Astrocyte (in vitro differentiated cells and primary cell): ENCODE data around the gene METTL9. TPM values are rescaled to one million over a fixed set of nuclear protein-coding genes. Genes with fewer than 3 reads are reported as not detected.

ENCODE experiments used
- DNase-seq: peaks from one replicate; pipeline ENCODE4 v3.0.0-alpha.2; 2010; ENCODE audit warnings: low read depth
- FAIRE-seq: peaks from 2 replicates; lab custom pipeline; 2011; peaks lifted over from hg19 to GRCh38; lab: Jason Lieb, UNC
- H2AFZ ChIP-seq: 2 replicates; pipeline ENCODE4 v1.6.0; 2012; ENCODE audit warnings: low read depth, low read length, inconsistent platforms
- H3K27ac ChIP-seq: 2 replicates; pipeline ENCODE4 v1.5.1; 2011; ENCODE audit warnings: low read depth, low read length, inconsistent platforms
- H3K27me3 ChIP-seq: 2 replicates; pipeline ENCODE4 v1.6.0; 2011; ENCODE audit warnings: low read length, inconsistent platforms; ENCODE audit not compliant: insufficient read depth
- H3K36me3 ChIP-seq: 2 replicates; pipeline ENCODE4 v1.5.1; 2011; ENCODE audit warnings: low read length, inconsistent platforms; ENCODE audit not compliant: insufficient read depth
- H3K4me1 ChIP-seq: 2 replicates; pipeline ENCODE4 v1.5.1; 2011; ENCODE audit warnings: low read length, inconsistent platforms; ENCODE audit not compliant: insufficient read depth
- H3K4me2 ChIP-seq: 2 replicates; pipeline ENCODE4 v1.6.0; 2012; ENCODE audit warnings: low read length, inconsistent platforms
- H3K4me3 ChIP-seq: 2 replicates; pipeline ENCODE4 v1.5.1; 2011; ENCODE audit warnings: low read depth, mild to moderate bottlenecking, low read length, inconsistent platforms; ENCODE audit not compliant: insufficient read depth
- H3K79me2 ChIP-seq: 2 replicates; pipeline ENCODE4 v1.6.0; 2012; ENCODE audit warnings: mild to moderate bottlenecking, low read length, inconsistent platforms; ENCODE audit not compliant: insufficient read depth
- H3K9ac ChIP-seq: 2 replicates; pipeline ENCODE4 v1.6.0; 2012; ENCODE audit warnings: mild to moderate bottlenecking, low read length, inconsistent platforms
- H3K9me3 ChIP-seq: 2 replicates; pipeline ENCODE4 v1.5.1; 2012; ENCODE audit warnings: low read depth, mild to moderate bottlenecking, low read length, inconsistent platforms; ENCODE audit not compliant: insufficient read depth
- H4K20me1 ChIP-seq: 2 replicates; pipeline ENCODE4 v1.6.0; 2012; ENCODE audit warnings: low read length, inconsistent platforms; ENCODE audit not compliant: insufficient read depth
- H3K27ac Mint-ChIP-seq: one replicate; pipeline ENCODE4 v1.8.0; 2021; ENCODE audit warnings: mild to moderate bottlenecking, mixed read lengths; ENCODE audit not compliant: unreplicated experiment
- H3K27me3 Mint-ChIP-seq: one replicate; pipeline ENCODE4 v1.8.0; 2021; ENCODE audit warnings: low read depth, mixed read lengths; ENCODE audit not compliant: unreplicated experiment
- H3K36me3 Mint-ChIP-seq: one replicate; pipeline ENCODE4 v1.8.0; 2021; ENCODE audit warnings: low read depth, mixed read lengths; ENCODE audit not compliant: unreplicated experiment
- H3K4me1 Mint-ChIP-seq: one replicate; pipeline ENCODE4 v1.8.0; 2021; ENCODE audit warnings: low read depth, mixed read lengths; ENCODE audit not compliant: unreplicated experiment
- H3K4me3 Mint-ChIP-seq: one replicate; pipeline ENCODE4 v1.8.0; 2021; ENCODE audit warnings: mild to moderate bottlenecking, moderate library complexity, mixed read lengths; ENCODE audit not compliant: unreplicated experiment
- H3K9me3 Mint-ChIP-seq: one replicate; pipeline ENCODE4 v1.8.0; 2021; ENCODE audit warnings: mild to moderate bottlenecking, mixed read lengths; ENCODE audit not compliant: unreplicated experiment
- EZH2 ChIP-seq: IDR thresholded peaks from 2 replicates; pipeline ENCODE4 v1.6.1; 2012; ENCODE audit warnings: mild to moderate bottlenecking, low read length, inconsistent platforms; ENCODE audit not compliant: insufficient read depth
- total RNA-seq: library from RNA; stranded (reverse); gene quantifications from 2 replicates; pipeline ENCODE4 v1.2.1, GENCODE V29; 2021
- TF ChIP-seq, protein P1 (sequence below): IDR thresholded peaks from 2 replicates; pipeline ENCODE4 v1.5.1; 2011; ENCODE audit warnings: low read depth, mild to moderate bottlenecking, inconsistent platforms, low read length, moderate library complexity; ENCODE audit not compliant: insufficient read depth

METTL9 gene
- total RNA-seq, 1 donor from 2014 or later, result 88.1 TPM

DNA sequence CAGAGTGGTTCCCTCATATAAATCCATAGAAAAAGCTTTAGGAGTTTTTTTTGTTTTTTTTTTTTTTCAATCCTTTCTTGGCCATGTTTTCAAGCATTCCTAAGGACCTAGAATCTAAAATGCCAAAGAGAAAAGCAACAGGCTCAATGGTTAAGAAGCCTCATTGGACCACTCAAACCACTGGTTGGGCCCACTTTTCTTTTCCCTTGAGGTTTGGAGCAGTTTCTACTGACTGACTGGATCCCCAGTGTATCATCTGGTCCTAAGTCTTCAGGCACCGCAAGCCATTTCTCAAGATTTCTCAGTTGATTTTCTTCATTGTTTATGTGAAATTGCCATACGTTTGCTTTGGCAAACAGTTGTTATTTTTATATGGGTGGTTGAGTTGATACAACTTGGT lies 14.4 kb downstream of the METTL9 start:
- Histone ChIP-seq H3K4me3 (no peak overlapping the region), H3K4me1 (no peaks in the 10 kb centered on the region), H3K9me3 (no peaks in the 10 kb centered on the region), H3K4me2 (no peak overlapping the region), H3K27me3 (no peaks in the 10 kb centered on the region), H3K79me2 (peaks cover 91% of the 10 kb centered on the region), H3K36me3 (peaks cover 3% of the 10 kb centered on the region), H3K27ac (no peak overlapping the region), H4K20me1 (peaks cover 67% of the 10 kb centered on the region), H3K9ac (no peak overlapping the region), H2AFZ (no peak overlapping the region)
- no peak for TF ChIP-seq EZH2
- TF ChIP-seq, protein P1, sequence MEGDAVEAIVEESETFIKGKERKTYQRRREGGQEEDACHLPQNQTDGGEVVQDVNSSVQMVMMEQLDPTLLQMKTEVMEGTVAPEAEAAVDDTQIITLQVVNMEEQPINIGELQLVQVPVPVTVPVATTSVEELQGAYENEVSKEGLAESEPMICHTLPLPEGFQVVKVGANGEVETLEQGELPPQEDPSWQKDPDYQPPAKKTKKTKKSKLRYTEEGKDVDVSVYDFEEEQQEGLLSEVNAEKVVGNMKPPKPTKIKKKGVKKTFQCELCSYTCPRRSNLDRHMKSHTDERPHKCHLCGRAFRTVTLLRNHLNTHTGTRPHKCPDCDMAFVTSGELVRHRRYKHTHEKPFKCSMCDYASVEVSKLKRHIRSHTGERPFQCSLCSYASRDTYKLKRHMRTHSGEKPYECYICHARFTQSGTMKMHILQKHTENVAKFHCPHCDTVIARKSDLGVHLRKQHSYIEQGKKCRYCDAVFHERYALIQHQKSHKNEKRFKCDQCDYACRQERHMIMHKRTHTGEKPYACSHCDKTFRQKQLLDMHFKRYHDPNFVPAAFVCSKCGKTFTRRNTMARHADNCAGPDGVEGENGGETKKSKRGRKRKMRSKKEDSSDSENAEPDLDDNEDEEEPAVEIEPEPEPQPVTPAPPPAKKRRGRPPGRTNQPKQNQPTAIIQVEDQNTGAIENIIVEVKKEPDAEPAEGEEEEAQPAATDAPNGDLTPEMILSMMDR, result no peak
- H3K27ac Mint-ChIP-seq, result no peak overlapping the region
- FAIRE-seq (no peak), DNase-seq (no peak)
- no peak overlapping the region for H3K4me3 Mint-ChIP-seq
- no peaks in the 10 kb centered on the region for H3K36me3 Mint-ChIP-seq
- peaks cover 27% of the 10 kb centered on the region for H3K4me1 Mint-ChIP-seq
- no peaks in the 10 kb centered on the region for H3K27me3 Mint-ChIP-seq
- no peaks in the 10 kb centered on the region for H3K9me3 Mint-ChIP-seq

DNA sequence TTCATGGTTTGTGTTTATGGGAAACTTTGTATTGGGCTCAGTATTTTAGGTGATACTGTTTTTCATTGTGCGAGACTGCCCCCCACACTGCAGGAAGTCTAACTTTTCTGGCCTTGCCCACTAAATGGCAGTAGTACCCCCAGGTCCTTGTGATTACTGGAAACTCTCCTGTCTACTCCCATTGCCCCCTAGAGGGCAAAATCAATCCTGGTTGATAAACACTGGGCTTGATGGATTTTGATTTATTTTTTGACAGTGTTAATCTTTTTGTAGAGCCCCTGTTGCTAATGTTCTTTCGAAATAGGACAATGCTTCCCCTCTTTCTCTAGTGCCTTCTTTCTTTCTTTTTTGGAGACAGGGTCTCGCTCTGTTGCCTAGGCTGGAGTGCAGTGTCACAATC lies 15.5 kb downstream of the METTL9 start:
- no peaks in the 10 kb centered on the region for H3K9me3 Mint-ChIP-seq
- Histone ChIP-seq H3K36me3 (peaks cover 10% of the 10 kb centered on the region), H2AFZ (no peak overlapping the region), H3K27ac (no peak overlapping the region), H3K9ac (no peak overlapping the region), H3K27me3 (no peaks in the 10 kb centered on the region), H3K9me3 (no peaks in the 10 kb centered on the region), H3K79me2 (peaks cover 87% of the 10 kb centered on the region), H3K4me2 (no peak overlapping the region), H3K4me3 (no peak overlapping the region), H4K20me1 (peaks cover 56% of the 10 kb centered on the region), H3K4me1 (no peaks in the 10 kb centered on the region)
- no peak overlapping the region for H3K4me3 Mint-ChIP-seq
- no peak overlapping the region for H3K27ac Mint-ChIP-seq
- H3K27me3 Mint-ChIP-seq, result no peaks in the 10 kb centered on the region
- no peaks in the 10 kb centered on the region for H3K36me3 Mint-ChIP-seq
- DNase-seq, result no peak
- TF ChIP-seq EZH2, result no peak
- TF ChIP-seq, protein P1, result no peak
- H3K4me1 Mint-ChIP-seq, result peaks cover 20% of the 10 kb centered on the region
- no peak for FAIRE-seq

DNA sequence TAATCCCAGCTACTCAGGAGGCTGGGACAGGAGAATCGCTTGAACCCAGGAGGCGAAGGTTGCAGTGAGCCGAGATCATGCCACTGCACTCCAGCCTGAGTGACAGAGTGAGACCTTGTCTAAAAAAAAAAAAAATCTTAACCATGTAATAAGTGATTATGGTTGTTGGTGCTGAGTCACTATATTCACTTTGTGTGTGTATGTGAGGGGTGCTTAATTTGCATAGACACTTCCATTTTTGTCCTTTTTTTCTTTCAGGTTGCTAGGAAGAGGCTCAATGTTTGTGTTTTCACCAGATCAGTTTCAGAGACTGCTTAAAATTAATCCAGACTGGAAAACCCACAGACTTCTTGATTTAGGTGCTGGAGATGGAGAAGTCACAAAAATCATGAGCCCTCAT lies 18.2 kb downstream of the METTL9 start:
- peaks cover 64% of the 10 kb centered on the region for H3K79me2 ChIP-seq
- no peak overlapping the region for H3K27ac Mint-ChIP-seq
- no peaks in the 10 kb centered on the region for H3K27me3 Mint-ChIP-seq
- H3K36me3 Mint-ChIP-seq, result no peaks in the 10 kb centered on the region
- peaks cover 11% of the 10 kb centered on the region for H3K36me3 ChIP-seq
- H3K4me2 ChIP-seq, result no peak overlapping the region
- H3K4me1 Mint-ChIP-seq, result peaks cover 13% of the 10 kb centered on the region
- no peak overlapping the region for H3K27ac ChIP-seq
- no peak overlapping the region for H3K9ac ChIP-seq
- FAIRE-seq (no peak), DNase-seq (no peak)
- TF ChIP-seq, protein P1, result no peak
- no peak for TF ChIP-seq EZH2
- no peaks in the 10 kb centered on the region for H3K4me1 ChIP-seq
- no peaks in the 10 kb centered on the region for H3K27me3 ChIP-seq
- H3K4me3 Mint-ChIP-seq, result no peak overlapping the region
- no peak overlapping the region for H2AFZ ChIP-seq
- H3K9me3 Mint-ChIP-seq, result no peaks in the 10 kb centered on the region
- no peaks in the 10 kb centered on the region for H3K9me3 ChIP-seq
- peaks cover 32% of the 10 kb centered on the region for H4K20me1 ChIP-seq
- H3K4me3 ChIP-seq, result no peak overlapping the region
